Caco-2 (cell line): ENCODE measurements around the gene WDR27. TPM values are rescaled to one million over a fixed set of nuclear protein-coding genes. Genes with fewer than 3 reads are reported as not detected.

Experiments used
- BruUV-seq: library from RNA; stranded (reverse); fragments of 400-500 nt; replicated peaks from 2 replicates; lab custom pipeline; 2021; lab: Mats Ljungman, UMichigan
- CTCF ChIA-PET: fragments of 300-600 bp; sonication (Branson Sonifier 250); formaldehyde crosslinking; loops from one replicate; lab custom pipeline; 2022; ENCODE audit warnings: antibody characterized with exemption; lab: Charles Lee
- POLR2A ChIA-PET: fragments of 300-600 bp; sonication (Branson Sonifier 250); formaldehyde crosslinking; loops from one replicate; lab custom pipeline; 2022; ENCODE audit warnings: antibody characterized with exemption; lab: Charles Lee
- DNase-seq, 2 experiments: peaks; one replicate each; pipeline versions ENCODE4 v3.0.0 to v3.0.0-alpha.2; 2020 to 2022
- H3K27me3 ChIP-seq: replicated peaks from 2 replicates; pipeline ENCODE4 v1.6.0; 2011; ENCODE audit warnings: low read length; ENCODE audit not compliant: control insufficient read depth, insufficient read depth
- H3K36me3 ChIP-seq: 2 replicates; pipeline ENCODE4 v1.5.1; 2011; ENCODE audit warnings: low read length; ENCODE audit not compliant: control insufficient read depth, insufficient read depth
- H3K4me1 ChIP-seq: fragments of 250-450 bp; sonication (Bioruptor Pico); 2 replicates; pipeline ENCODE4 v1.5.1; 2020; ENCODE audit warnings: mild to moderate bottlenecking
- H3K4me3 ChIP-seq: 2 replicates; pipeline ENCODE4 v1.5.1; 2011; ENCODE audit warnings: low read depth, mild to moderate bottlenecking, control low read depth, low read length
- H3K9me3 ChIP-seq: fragments of 250-450 bp; sonication (Bioruptor Pico); 2 replicates; pipeline ENCODE4 v1.5.1; 2020; ENCODE audit warnings: mild to moderate bottlenecking, moderate library complexity
- H3K27ac Mint-ChIP-seq: one replicate; pipeline ENCODE4 v1.8.0; 2022; ENCODE audit warnings: mixed read lengths; ENCODE audit not compliant: unreplicated experiment
- H3K27me3 Mint-ChIP-seq: one replicate; pipeline ENCODE4 v1.8.0; 2022; ENCODE audit warnings: mixed read lengths; ENCODE audit not compliant: insufficient read depth, unreplicated experiment
- H3K36me3 Mint-ChIP-seq: one replicate; pipeline ENCODE4 v1.8.0; 2022; ENCODE audit warnings: mild to moderate bottlenecking, mixed read lengths; ENCODE audit not compliant: insufficient read depth, unreplicated experiment
- H3K4me1 Mint-ChIP-seq: one replicate; pipeline ENCODE4 v1.8.0; 2022; ENCODE audit warnings: low read depth, mixed read lengths; ENCODE audit not compliant: unreplicated experiment
- H3K4me3 Mint-ChIP-seq: one replicate; pipeline ENCODE4 v1.8.0; 2022; ENCODE audit warnings: mild to moderate bottlenecking, moderate library complexity, mixed read lengths; ENCODE audit not compliant: unreplicated experiment
- H3K9me3 Mint-ChIP-seq: one replicate; pipeline ENCODE4 v1.8.0; 2022; ENCODE audit warnings: mixed read lengths; ENCODE audit not compliant: unreplicated experiment
- intact Hi-C: fragments of 100-400 bp; cut with micrococcal nuclease; formaldehyde crosslinking; loops from one replicate; pipeline ENCODE4 v1.10.0; 2022; ENCODE audit not compliant: unreplicated experiment
- total RNA-seq: library from RNA; stranded (reverse); gene quantifications from 2 replicates; pipeline ENCODE4 v1.2.3, GENCODE V29; 2022
- TF ChIP-seq, protein P1 (sequence below), 2 experiments: fragments of 200-600 bp in 1 of 2; IDR thresholded peaks; 1 replicate in 1 of 2; 2 replicates in 1 of 2; pipeline versions ENCODE4 v1.5.1 to v1.8.0; 2011 to 2022; ENCODE audit warnings: antibody characterized with exemption in 1 of 2, control low read depth in 1 of 2, inconsistent platforms in 1 of 2, low read depth in 1 of 2, low read length in 1 of 2, mild to moderate bottlenecking in 1 of 2, moderate library complexity in 1 of 2; ENCODE audit not compliant: insufficient read depth in 1 of 2, severe bottlenecking in 1 of 2, unreplicated experiment in 1 of 2

The WDR27 gene
- total RNA-seq, 1 experiment from 2014 or later = 62.9 TPM

DNA sequence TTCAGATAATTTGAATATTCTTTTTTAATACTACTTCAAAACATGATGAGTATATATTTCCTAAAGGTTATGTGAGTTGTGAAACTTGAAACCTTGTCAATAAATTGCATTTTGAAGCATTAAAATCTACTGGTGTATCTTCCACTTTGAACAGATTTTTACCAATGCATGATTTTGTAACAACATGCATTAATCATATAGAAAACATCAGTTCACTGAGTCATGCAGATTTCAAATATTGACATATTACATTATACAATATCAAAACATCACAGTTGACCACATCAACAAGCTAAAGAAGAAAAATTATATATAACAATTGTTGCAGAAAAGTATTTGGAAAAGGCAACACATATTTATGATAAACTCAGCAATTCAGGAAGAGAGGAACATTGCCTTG, 158.1 kb downstream of the WDR27 start:
- Histone ChIP-seq H3K4me1 (no peaks in the 10 kb centered on the region), H3K4me3 (no peak overlapping the region), H3K36me3 (no peaks in the 10 kb centered on the region), H3K27me3 (no peaks in the 10 kb centered on the region), H3K9me3 (0 out of 2 replicates have a peak, but pooled peaks cover 5% of the 10 kb centered on the region)
- BruUV-seq = no TSS peak
- intact Hi-C loops = no loop called here
- TF ChIP-seq, protein P1, sequence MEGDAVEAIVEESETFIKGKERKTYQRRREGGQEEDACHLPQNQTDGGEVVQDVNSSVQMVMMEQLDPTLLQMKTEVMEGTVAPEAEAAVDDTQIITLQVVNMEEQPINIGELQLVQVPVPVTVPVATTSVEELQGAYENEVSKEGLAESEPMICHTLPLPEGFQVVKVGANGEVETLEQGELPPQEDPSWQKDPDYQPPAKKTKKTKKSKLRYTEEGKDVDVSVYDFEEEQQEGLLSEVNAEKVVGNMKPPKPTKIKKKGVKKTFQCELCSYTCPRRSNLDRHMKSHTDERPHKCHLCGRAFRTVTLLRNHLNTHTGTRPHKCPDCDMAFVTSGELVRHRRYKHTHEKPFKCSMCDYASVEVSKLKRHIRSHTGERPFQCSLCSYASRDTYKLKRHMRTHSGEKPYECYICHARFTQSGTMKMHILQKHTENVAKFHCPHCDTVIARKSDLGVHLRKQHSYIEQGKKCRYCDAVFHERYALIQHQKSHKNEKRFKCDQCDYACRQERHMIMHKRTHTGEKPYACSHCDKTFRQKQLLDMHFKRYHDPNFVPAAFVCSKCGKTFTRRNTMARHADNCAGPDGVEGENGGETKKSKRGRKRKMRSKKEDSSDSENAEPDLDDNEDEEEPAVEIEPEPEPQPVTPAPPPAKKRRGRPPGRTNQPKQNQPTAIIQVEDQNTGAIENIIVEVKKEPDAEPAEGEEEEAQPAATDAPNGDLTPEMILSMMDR (IDR thresholded peaks at IDR 0.05; ENCODE audit: insufficient read depth in 1 of 2, low read depth in 1 of 2, low read length in 1 of 2, severe bottlenecking in 1 of 2, unreplicated experiment in 1 of 2) = no peak
- H3K9me3 Mint-ChIP-seq = peaks cover 14% of the 10 kb centered on the region
- no peaks in the 10 kb centered on the region for H3K4me1 Mint-ChIP-seq
- H3K36me3 Mint-ChIP-seq = no peaks in the 10 kb centered on the region
- H3K4me3 Mint-ChIP-seq = no peak overlapping the region
- no peak overlapping the region for H3K27ac Mint-ChIP-seq
- no peak for DNase-seq
- POLR2A ChIA-PET = no interaction called here
- CTCF ChIA-PET = no interaction called here
- no peaks in the 10 kb centered on the region for H3K27me3 Mint-ChIP-seq

DNA sequence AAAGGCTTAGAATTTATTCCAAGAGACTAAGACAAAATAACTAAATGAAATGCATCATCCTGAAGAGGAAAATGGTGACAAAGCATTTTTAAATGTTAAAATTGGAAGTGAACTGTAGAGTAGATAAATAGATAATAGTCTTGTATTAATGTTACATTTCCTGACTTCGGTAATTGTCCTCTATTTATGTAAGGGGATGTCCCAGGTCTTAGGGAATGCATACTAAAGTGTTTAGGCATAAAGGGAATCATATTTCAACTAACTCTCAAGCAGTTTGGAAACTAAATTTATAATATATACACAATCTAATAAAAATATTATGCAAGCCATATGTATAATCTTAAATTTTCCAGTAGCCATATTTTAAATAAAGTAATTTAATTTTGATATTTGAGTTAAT, 159.3 kb downstream of the WDR27 start:
- POLR2A ChIA-PET = no interaction called here

DNA sequence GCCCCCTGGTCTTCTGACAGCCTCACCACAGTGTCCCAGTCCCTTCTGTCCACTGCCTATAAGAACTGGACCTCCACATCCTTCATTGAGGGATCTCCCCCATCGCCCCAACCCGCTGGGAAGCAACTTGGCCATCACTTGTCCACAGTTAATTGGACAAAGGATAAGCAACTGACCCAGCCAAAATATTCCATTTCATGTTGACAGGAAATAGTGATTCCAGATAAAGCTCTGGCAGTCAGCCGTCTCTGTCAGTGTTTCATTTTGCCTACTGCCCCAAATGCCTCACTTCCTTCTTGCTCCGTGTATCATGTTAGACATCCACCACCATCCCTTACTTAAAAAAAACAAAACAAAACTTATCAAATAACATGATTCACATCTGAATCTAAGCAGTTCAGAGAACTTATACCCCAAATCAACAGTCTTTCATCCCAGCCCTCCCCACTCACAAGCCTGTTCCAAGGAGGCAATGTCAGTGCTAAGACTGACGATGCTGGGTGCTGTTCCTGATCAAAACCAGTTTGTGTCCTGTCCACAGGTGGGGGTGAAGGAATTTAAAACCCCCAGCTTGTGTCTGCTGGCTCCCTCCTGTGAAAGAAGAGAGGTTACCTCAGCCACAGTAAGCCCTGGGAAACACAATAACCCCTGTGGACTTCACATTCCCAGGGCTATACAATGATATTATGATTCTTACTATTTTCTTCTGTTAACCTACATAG, 162.5 kb downstream of the WDR27 start:
- no peak for DNase-seq
- H3K36me3 Mint-ChIP-seq = no peaks in the 10 kb centered on the region
- intact Hi-C loops = no loop called here
- H3K9me3 ChIP-seq = no peaks in the 10 kb centered on the region; the same call in 1 of the 2 replicates
- TF ChIP-seq, protein P1 (IDR thresholded peaks at IDR 0.05; ENCODE audit: insufficient read depth in 1 of 2, low read depth in 1 of 2, low read length in 1 of 2, severe bottlenecking in 1 of 2, unreplicated experiment in 1 of 2) = no peak
- ChIA-PET CTCF (no interaction called here), POLR2A (no interaction called here)
- H3K4me1 ChIP-seq = no peaks in the 10 kb centered on the region
- no peak overlapping the region for H3K4me3 ChIP-seq
- no peak overlapping the region for H3K27ac Mint-ChIP-seq
- no peaks in the 10 kb centered on the region for H3K4me1 Mint-ChIP-seq
- H3K4me3 Mint-ChIP-seq = no peak overlapping the region
- no peaks in the 10 kb centered on the region for H3K27me3 Mint-ChIP-seq
- no peaks in the 10 kb centered on the region for H3K27me3 ChIP-seq
- H3K9me3 Mint-ChIP-seq = peaks cover 14% of the 10 kb centered on the region
- no TSS peak for BruUV-seq
- no peaks in the 10 kb centered on the region for H3K36me3 ChIP-seq

More for the DNA sequence above, 159.3 kb downstream of the WDR27 start:
- TF ChIP-seq, protein P1 (IDR thresholded peaks at IDR 0.05; ENCODE audit: insufficient read depth in 1 of 2, low read depth in 1 of 2, low read length in 1 of 2, severe bottlenecking in 1 of 2, unreplicated experiment in 1 of 2) = no peak
- H3K27ac Mint-ChIP-seq = no peak overlapping the region
- 0 out of 2 replicates have a peak, but pooled peaks cover 2% of the 10 kb centered on the region for H3K9me3 ChIP-seq
- H3K36me3 Mint-ChIP-seq = no peaks in the 10 kb centered on the region
- CTCF ChIA-PET = no interaction called here
- no peak overlapping the region for H3K4me3 ChIP-seq
- H3K4me3 Mint-ChIP-seq = no peak overlapping the region
- intact Hi-C loops = no loop called here
- H3K36me3 ChIP-seq = no peaks in the 10 kb centered on the region
- H3K4me1 Mint-ChIP-seq = no peaks in the 10 kb centered on the region
- DNase-seq = no peak
- H3K27me3 Mint-ChIP-seq = no peaks in the 10 kb centered on the region
- H3K27me3 ChIP-seq = no peaks in the 10 kb centered on the region
- H3K9me3 Mint-ChIP-seq = peaks cover 4% of the 10 kb centered on the region
- BruUV-seq = no TSS peak
- H3K4me1 ChIP-seq = no peaks in the 10 kb centered on the region
